AML-193 (cell line): ENCODE results near the gene LIFR.
A peak's percentile ranks its signal among the peaks of the same experiment; 100 is the strongest.

Experiments
- DNase-seq, 2 experiments: peaks; one replicate each; lab custom pipeline; 2025; lab: John Stamatoyannopoulos, UW

Gene LIFR

GRCh38 chr5:38441453-38442246, 114.8 kb downstream of the LIFR start:
- peak; percentile 64 to 72 for DNase-seq

- DNase-seq, result no peak
These were observed 117.7 kb downstream of the LIFR start for GRCh38 chr5:38438757-38439156.

GRCh38 chr5:38434966-38435705, 121.3 kb downstream of the LIFR start:
- no peak for DNase-seq

GRCh38 chr5:38433160-38433861, 123.1 kb downstream of the LIFR start:
- no peak for DNase-seq

GRCh38 chr5:38431242-38431853, 125.1 kb downstream of the LIFR start:
- DNase-seq, result no peak

GRCh38 chr5:38426986-38427950, 129.2 kb downstream of the LIFR start:
- DNase-seq, result no peak

GRCh38 chr5:38426490-38426889, 130.0 kb downstream of the LIFR start:
- DNase-seq, result no peak
